Neural crest cell (in vitro differentiated cells): ENCODE results near the gene PYGB. TPM values are rescaled to one million over a fixed set of nuclear protein-coding genes. Genes with fewer than 3 reads are reported as not detected.
"Not testable (repeated sequence)": the region's sequence is repeated elsewhere in the genome, so short reads cannot be mapped to it uniquely, and the experiment has no call there.

ENCODE experiments used
- DNase-seq: peaks from one replicate; pipeline ENCODE4 v3.0.0; 2021; ENCODE audit warnings: low read depth, mixed read lengths, low spot score
- H3K27ac Mint-ChIP-seq: one replicate; pipeline ENCODE4 v1.8.0; 2021; ENCODE audit warnings: mild to moderate bottlenecking, mixed read lengths; ENCODE audit not compliant: unreplicated experiment
- H3K27me3 Mint-ChIP-seq: 2 replicates; pipeline ENCODE4 v1.8.0; 2021; ENCODE audit warnings: low read depth, mild to moderate bottlenecking, mixed read lengths
- H3K36me3 Mint-ChIP-seq: 2 replicates; pipeline ENCODE4 v1.8.0; 2021; ENCODE audit warnings: low read depth, mild to moderate bottlenecking, mixed read lengths
- H3K4me1 Mint-ChIP-seq: 2 replicates; pipeline ENCODE4 v1.8.0; 2021; ENCODE audit warnings: mixed read lengths
- H3K4me3 Mint-ChIP-seq: one replicate; pipeline ENCODE4 v1.8.0; 2021; ENCODE audit warnings: mild to moderate bottlenecking, mixed read lengths
- H3K9me3 Mint-ChIP-seq: 2 replicates; pipeline ENCODE4 v1.8.0; 2021; ENCODE audit warnings: mixed read lengths
- total RNA-seq: library from RNA; stranded (reverse); gene quantifications from 2 replicates; pipeline ENCODE4 v1.2.1, GENCODE V29; 2021
- TF ChIP-seq, protein P1 (sequence below): fragments of 200-600 bp; sonication (generic); conservative IDR thresholded peaks from 2 replicates; pipeline ENCODE4 v1.5.0; 2021; ENCODE audit warnings: antibody characterized with exemption, mild to moderate bottlenecking

PYGB gene
- total RNA-seq, 1 donor from 2014 or later: 77.1 TPM

DNA sequence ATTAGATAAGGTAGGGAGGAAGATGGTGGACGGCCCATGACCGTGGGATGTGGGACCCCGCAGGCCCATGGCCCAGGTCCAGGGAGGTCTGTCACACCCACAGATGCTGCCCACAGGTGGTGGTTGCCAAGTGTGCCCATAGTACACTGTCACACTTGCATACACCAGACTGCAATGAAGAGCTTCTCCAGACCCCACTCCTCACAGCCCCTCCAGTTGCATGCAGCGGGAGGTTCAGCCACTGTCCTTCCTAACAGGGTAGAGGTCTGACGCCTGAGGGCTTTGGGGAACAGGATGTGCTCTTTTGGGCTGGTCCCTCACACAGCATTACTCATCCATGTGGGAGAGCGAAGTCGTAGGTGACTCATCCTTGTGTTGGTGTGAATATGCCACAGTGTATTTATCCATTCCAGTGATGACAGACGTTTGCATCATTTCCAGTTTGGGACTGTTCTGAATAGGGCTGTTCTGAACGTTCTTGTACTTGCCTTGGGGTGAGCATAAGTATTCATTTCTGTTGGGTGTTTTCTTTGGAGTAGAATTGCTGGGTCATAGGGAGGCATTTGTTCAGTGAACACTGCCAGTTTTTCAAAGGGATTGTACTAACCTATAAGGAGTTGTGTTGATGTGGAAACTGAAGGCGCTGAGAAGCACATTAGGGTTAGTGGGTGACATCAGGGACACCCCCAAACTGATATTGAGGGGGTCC, 10.1 kb upstream of the PYGB start:
- Mint-ChIP-seq H3K4me1 (peaks cover 43% of the 10 kb centered on the region), H3K27ac (peak overlapping the region; percentile 44)

GRCh38 chr20:25238319-25239037, 9.4 kb upstream of the PYGB start:
- Mint-ChIP-seq H3K27ac (peak overlapping the region; percentile 44), H3K4me1 (peaks cover 43% of the 10 kb centered on the region), H3K27me3 (no peaks in the 10 kb centered on the region), H3K36me3 (no peaks in the 10 kb centered on the region), H3K9me3 (no peaks in the 10 kb centered on the region), H3K4me3 (peak overlapping the region; percentile 25)
- no peak for DNase-seq
- TF ChIP-seq, protein P1, sequence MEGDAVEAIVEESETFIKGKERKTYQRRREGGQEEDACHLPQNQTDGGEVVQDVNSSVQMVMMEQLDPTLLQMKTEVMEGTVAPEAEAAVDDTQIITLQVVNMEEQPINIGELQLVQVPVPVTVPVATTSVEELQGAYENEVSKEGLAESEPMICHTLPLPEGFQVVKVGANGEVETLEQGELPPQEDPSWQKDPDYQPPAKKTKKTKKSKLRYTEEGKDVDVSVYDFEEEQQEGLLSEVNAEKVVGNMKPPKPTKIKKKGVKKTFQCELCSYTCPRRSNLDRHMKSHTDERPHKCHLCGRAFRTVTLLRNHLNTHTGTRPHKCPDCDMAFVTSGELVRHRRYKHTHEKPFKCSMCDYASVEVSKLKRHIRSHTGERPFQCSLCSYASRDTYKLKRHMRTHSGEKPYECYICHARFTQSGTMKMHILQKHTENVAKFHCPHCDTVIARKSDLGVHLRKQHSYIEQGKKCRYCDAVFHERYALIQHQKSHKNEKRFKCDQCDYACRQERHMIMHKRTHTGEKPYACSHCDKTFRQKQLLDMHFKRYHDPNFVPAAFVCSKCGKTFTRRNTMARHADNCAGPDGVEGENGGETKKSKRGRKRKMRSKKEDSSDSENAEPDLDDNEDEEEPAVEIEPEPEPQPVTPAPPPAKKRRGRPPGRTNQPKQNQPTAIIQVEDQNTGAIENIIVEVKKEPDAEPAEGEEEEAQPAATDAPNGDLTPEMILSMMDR: no peak

More for the DNA sequence above, 10.1 kb upstream of the PYGB start:
- Mint-ChIP-seq H3K36me3 (no peaks in the 10 kb centered on the region), H3K27me3 (no peaks in the 10 kb centered on the region), H3K9me3 (no peaks in the 10 kb centered on the region), H3K4me3 (peak overlapping the region; percentile 25)
- TF ChIP-seq, protein P1: no peak
- no peak for DNase-seq

DNA sequence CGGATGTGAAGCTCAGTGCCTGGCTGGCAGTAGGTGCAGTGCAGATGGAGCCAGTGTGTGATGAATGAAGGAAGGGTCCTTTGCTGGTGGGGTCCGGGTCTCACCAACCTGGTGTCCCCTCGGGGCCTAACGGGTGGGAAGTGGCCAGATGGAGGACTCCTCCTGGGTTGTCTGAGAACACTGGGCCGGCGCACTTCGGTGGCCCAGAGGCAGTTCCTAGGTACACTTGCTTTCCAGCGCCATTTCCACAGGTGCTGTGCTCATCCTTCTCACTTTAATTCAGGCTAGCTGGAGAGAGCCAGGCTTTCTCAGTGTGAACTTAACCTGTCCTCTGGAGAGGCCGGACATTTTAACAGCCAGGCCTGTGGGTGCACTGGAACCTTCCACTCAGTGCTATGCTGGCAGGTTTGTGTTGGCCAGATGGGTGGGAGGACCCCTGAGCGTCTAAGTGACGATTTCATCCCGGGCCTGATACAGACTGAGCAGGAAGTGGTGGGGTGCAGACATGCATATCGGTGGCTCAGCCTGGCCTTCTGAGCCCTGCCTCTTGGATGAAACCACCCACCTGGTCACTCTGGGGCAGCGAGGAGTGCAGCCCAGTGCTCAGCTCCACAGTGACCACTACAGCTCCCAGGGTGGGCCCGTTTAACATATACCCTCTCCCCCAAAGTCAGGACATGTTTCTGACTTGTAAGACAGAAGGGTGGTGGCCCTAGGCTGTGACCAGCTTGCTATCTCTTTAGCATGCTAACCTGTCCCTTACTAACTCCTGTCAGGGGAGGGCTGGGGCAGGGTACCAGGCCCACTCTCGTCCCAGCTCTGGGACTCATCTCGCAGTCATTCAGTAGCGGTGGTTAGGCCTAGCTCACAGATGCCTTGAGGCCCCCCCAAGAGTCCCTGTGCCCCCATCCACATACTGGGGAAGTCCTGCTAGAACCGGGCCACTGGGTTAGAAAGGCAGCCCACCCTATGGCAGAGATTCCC, 8.2 kb upstream of the PYGB start:
- TF ChIP-seq, protein P1: no peak
- Mint-ChIP-seq H3K27ac (no peak overlapping the region), H3K9me3 (no peaks in the 10 kb centered on the region), H3K4me1 (peaks cover 32% of the 10 kb centered on the region), H3K27me3 (no peaks in the 10 kb centered on the region), H3K36me3 (no peaks in the 10 kb centered on the region), H3K4me3 (no peak overlapping the region)
- DNase-seq: no peak

DNA sequence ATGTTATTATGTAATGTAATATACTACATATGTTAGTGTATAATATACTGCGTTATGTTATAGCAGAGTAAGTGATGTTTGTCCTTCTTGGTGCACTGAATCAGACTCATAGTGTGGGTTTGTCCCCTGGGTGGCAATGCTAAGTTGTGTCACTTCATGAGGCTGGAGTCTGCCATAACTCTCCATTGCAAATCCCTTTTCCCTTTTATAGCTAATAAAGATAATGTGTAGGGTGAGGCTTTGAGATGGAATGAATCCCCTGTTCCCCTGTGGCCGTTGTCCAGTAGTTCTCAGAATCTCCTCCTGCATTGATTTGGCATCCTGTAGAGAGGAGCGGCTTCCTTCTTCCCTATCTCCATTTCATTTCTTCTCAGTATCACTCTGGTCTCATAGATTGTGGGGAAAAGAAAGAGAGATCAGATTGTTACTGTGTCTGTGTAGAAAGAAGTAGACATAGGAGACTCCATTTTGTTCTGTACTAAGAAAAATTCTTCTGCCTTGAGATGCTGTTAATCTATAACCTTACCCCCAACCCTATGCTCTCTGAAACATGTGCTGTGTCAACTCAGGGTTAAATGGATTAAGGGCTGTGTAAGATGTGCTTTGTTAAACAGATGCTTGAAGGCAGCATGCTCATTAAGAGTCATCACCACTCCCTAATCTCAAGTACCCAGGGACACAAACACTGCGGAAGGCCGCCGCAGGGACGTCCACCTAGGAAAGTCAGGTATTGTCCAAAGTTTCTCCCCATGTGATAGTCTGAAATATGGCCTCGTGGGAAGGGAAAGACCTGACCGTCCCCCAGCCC, 6.8 kb upstream of the PYGB start:
- not testable (repeated sequence) for H3K27me3 Mint-ChIP-seq, H3K36me3 Mint-ChIP-seq, H3K9me3 Mint-ChIP-seq, H3K4me3 Mint-ChIP-seq, DNase-seq
- H3K27ac Mint-ChIP-seq: peak overlapping the region; percentile 10
- H3K4me1 Mint-ChIP-seq: peaks cover 34% of the 10 kb centered on the region

- Mint-ChIP-seq H3K27ac (peak overlapping the region; percentile 10), H3K4me1 (peaks cover 34% of the 10 kb centered on the region), H3K27me3 (peaks cover 11% of the 10 kb centered on the region)
- not testable (repeated sequence) for DNase-seq, H3K36me3 Mint-ChIP-seq, H3K9me3 Mint-ChIP-seq, H3K4me3 Mint-ChIP-seq
Measured at GRCh38 chr20:25241659-25241955, 6.3 kb upstream of the PYGB start.

DNA sequence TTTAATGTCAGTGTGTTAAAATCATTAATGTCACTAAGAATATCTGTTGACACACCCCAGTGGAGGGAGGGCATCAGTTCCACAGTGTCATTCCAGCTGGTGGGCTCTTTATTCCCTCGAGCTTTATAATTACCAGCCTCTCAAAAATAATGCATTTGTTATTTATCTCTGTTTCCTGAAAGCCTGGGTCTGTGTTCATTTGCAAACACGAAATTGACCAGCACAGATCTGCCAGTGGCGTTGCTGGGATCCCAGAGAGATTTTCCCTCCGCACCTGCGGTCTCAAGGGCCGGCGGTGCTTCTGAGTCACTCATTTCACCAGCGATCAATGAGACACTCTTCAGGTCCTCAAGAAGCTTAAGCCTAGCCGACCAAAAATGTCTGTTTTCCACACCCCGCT, 5.7 kb upstream of the PYGB start:
- Mint-ChIP-seq H3K4me1 (peaks cover 41% of the 10 kb centered on the region), H3K9me3 (no peaks in the 10 kb centered on the region), H3K27ac (no peak overlapping the region), H3K4me3 (peak overlapping the region; percentile 5), H3K27me3 (peaks cover 17% of the 10 kb centered on the region), H3K36me3 (no peaks in the 10 kb centered on the region)
- DNase-seq: no peak
- TF ChIP-seq, protein P1: no peak
